Spleen (tissue), 11 donors: ENCODE data around the gene WNK2. TPM values are rescaled to one million over a fixed set of nuclear protein-coding genes. Genes with fewer than 3 reads are reported as not detected.

Source experiments
- DNase-seq: peaks from one replicate; pipeline ENCODE4 v3.0.0-alpha.2; 2020
- H3K27ac ChIP-seq, 8 donors: fragments of 200-600 bp; sonication (generic) in 7 of 8; 1 replicate in 4 of 8; 2 replicates in 4 of 8; pipeline versions ENCODE4 v1.5.0 to v1.8.0; 2016 to 2021; ENCODE audit warnings: inconsistent platforms in 4 of 8, mild to moderate bottlenecking in 4 of 8, moderate library complexity in 1 of 8
- H3K27me3 ChIP-seq, 7 donors: fragments of 200-600 bp; sonication (generic) in 6 of 7; replicated peaks in 1 of 7; 1 replicate in 4 of 7; 2 replicates in 3 of 7; pipeline versions ENCODE4 v1.5.0 to v1.8.0; 2016 to 2021; ENCODE audit warnings: inconsistent platforms in 3 of 7, mild to moderate bottlenecking in 1 of 7
- H3K36me3 ChIP-seq, 6 donors: fragments of 200-600 bp; sonication (generic) in 5 of 6; 1 replicate in 4 of 6; 2 replicates in 2 of 6; pipeline versions ENCODE4 v1.5.0 to v1.8.0; 2016 to 2021; ENCODE audit warnings: inconsistent platforms in 2 of 6
- H3K4me1 ChIP-seq, 6 donors: fragments of 200-600 bp; sonication (generic) in 5 of 6; 1 replicate in 3 of 6; 2 replicates in 3 of 6; pipeline versions ENCODE4 v1.5.0 to v1.8.0; 2016 to 2021; ENCODE audit warnings: inconsistent platforms in 3 of 6
- H3K4me3 ChIP-seq, 8 donors: fragments of 200-600 bp; sonication (generic) in 7 of 8; 1 replicate in 4 of 8; 2 replicates in 4 of 8; pipeline versions ENCODE4 v1.5.0 to v1.8.0; 2016 to 2021; ENCODE audit warnings: inconsistent platforms in 4 of 8, mild to moderate bottlenecking in 4 of 8, moderate library complexity in 2 of 8
- H3K9me3 ChIP-seq, 8 donors: fragments of 200-600 bp; sonication (generic) in 7 of 8; 1 replicate in 4 of 8; 2 replicates in 4 of 8; pipeline versions ENCODE4 v1.5.0 to v1.8.0; 2016 to 2021; ENCODE audit warnings: inconsistent platforms in 4 of 8
- CTCF ChIP-seq, 11 experiments: fragments of 200-600 bp in 7 of 11; fragments of 450-650 bp in 4 of 11; sonication (generic) in 4 of 11; IDR thresholded peaks in 8 of 11; conservative IDR thresholded peaks in 3 of 11; 1 replicate in 7 of 11; 2 replicates in 4 of 11; pipeline versions ENCODE4 v1.4.0 to v1.8.0; 2016 to 2021; ENCODE audit warnings: antibody characterized with exemption in 11 of 11, inconsistent platforms in 4 of 11, mild to moderate bottlenecking in 1 of 11
- POLR2A ChIP-seq, 3 donors: fragments of 450-650 bp; IDR thresholded peaks; one replicate each; pipeline ENCODE4 v1.5.1; 2017; ENCODE audit warnings: antibody characterized with exemption in 3 of 3, mild to moderate bottlenecking in 1 of 3
- POLR2AphosphoS5 ChIP-seq, 3 donors: sonication (generic); formaldehyde crosslinking; IDR thresholded peaks; one replicate each; pipeline ENCODE4 v1.5.1; 2017; ENCODE audit warnings: antibody characterized with exemption in 3 of 3
- WGBS, 5 donors: extraction: QIAGEN DNeasy Blood & Tissue Kit in 3 of 5; methylation state at CpG; one replicate each; pipeline versions ENCODE4 v1.1.5 to v1.1.7; 2013 to 2018; 5-methylcytosine and 5-hydroxymethylcytosine counted together
- intact Hi-C: fragments of 100-400 bp; cut with DNase I; formaldehyde crosslinking; loops from one replicate; pipeline ENCODE4 v1.15.0; 2023; ENCODE audit warnings: low total_unique reads
- polyA plus RNA-seq, 3 donors: library from polyadenylated mRNA; stranded (reverse); fragments of 200-250 nt; gene quantifications; one replicate each; pipeline ENCODE4 v1.2.1, GENCODE V29; 2013
- total RNA-seq, 7 donors: library from RNA; depleted of rRNA in 3 of 7; stranded (reverse); fragments of >200 nt in 3 of 7; fragmentation: NEBNext Ultra II Directional in 4 of 7; extraction: Animal tissue kit (Norgen Biotek cat#: 25700) in 4 of 7; gene quantifications; one replicate each; pipeline versions ENCODE4 v1.1.0 to v1.2.1, GENCODE V29; 2016 to 2021
- donor health status: healthy with polysubstance abuse.
- donor health status: DM: no; HTN: no; CAD: no; lungs with moderate emphysema.
- donor health status: DM: no; HTN: no; CAD: no.
- donor health status: Bipolar disorder and iron deficiency.
- donor health status: healthy.
- donor health status: DM: no; HTN: no; CAD: no.
- donor health status: DM: yes; HTN: yes; CAD: no.

WNK2 gene
- total and polyA plus RNA-seq, 10 donors = 1.8 to 20.0 (median 7.3) TPM

- peaks cover 0 to 2% (median under 1%) of the 10 kb centered on the region in 6 donors for H3K4me1 ChIP-seq
- H3K27ac ChIP-seq = no peak overlapping the region
- no peak for TF ChIP-seq CTCF (IDR thresholded peaks at IDR 0.05 in 8 of 11, conservative IDR thresholded peaks at IDR 0.05 in 3 of 11)
- no peak for TF ChIP-seq POLR2A (IDR thresholded peaks at IDR 0.05)
- TF ChIP-seq POLR2AphosphoS5 (IDR thresholded peaks at IDR 0.05) = no peak
- H3K4me3 ChIP-seq = no peak overlapping the region
- intact Hi-C loops = no loop called here
- 85 to 93% (median 86%) methylated on average over 15 to 19 of the region's 19 CpGs for WGBS, 5 donors
- peaks cover 0 to 2% (median 0%) of the 10 kb centered on the region in 6 donors for H3K36me3 ChIP-seq
- peaks cover 0 to under 1% (median 0%) of the 10 kb centered on the region in 7 donors for H3K27me3 ChIP-seq
- DNase-seq = peak; percentile 53
- no peaks in the 10 kb centered on the region for H3K9me3 ChIP-seq
These were observed 78.8 kb downstream of the WNK2 start for GRCh38 chr9:93262537-93263310.

- Histone ChIP-seq H3K4me1 (peaks cover 0 to 11% (median 8%) of the 10 kb centered on the region in 6 donors), H3K27me3 (peaks cover 0 to 7% (median 0%) of the 10 kb centered on the region in 7 donors), H3K27ac (no peak overlapping the region), H3K4me3 (no peak overlapping the region), H3K9me3 (no peaks in the 10 kb centered on the region), H3K36me3 (peaks cover 0 to 7% (median 0%) of the 10 kb centered on the region in 6 donors)
- WGBS, 5 donors = 84 to 95% (median 91%) methylated on average over 23 to 38 of the region's 41 CpGs
- intact Hi-C loops = no loop called here
- TF ChIP-seq POLR2A (IDR thresholded peaks at IDR 0.05) = no peak
- no peak for TF ChIP-seq CTCF (IDR thresholded peaks at IDR 0.05 in 8 of 11, conservative IDR thresholded peaks at IDR 0.05 in 3 of 11)
- TF ChIP-seq POLR2AphosphoS5 (IDR thresholded peaks at IDR 0.05) = no peak
- peak; percentile 54 for DNase-seq
These were observed 79.6 kb downstream of the WNK2 start for GRCh38 chr9:93263334-93264229.

- no peak overlapping the region for H3K27ac ChIP-seq
- TF ChIP-seq POLR2AphosphoS5 (IDR thresholded peaks at IDR 0.05) (no peak), POLR2A (IDR thresholded peaks at IDR 0.05) (no peak), CTCF (IDR thresholded peaks at IDR 0.05 in 8 of 11, conservative IDR thresholded peaks at IDR 0.05 in 3 of 11) (no peak)
- H3K36me3 ChIP-seq = peaks cover 0 to 7% (median 0%) of the 10 kb centered on the region in 6 donors
- no peak overlapping the region for H3K4me3 ChIP-seq
- intact Hi-C loops = no loop called here
- peaks cover 0 to 20% (median 15%) of the 10 kb centered on the region in 6 donors for H3K4me1 ChIP-seq
- WGBS, 5 donors = 84 to 93% (median 91%) methylated on average over 13 to 14 of the region's 14 CpGs
- peak; percentile 52 for DNase-seq
- H3K27me3 ChIP-seq = peaks cover 0 to 7% (median 0%) of the 10 kb centered on the region in 7 donors
- no peaks in the 10 kb centered on the region for H3K9me3 ChIP-seq
These were observed 80.6 kb downstream of the WNK2 start for GRCh38 chr9:93264338-93265125.
